Trophoblast cell (in vitro differentiated cells and primary cell): ENCODE measurements around the gene CHMP2A.

Experiments
- DNase-seq, 2 donors: peaks; one replicate each; pipeline ENCODE4 v3.0.0-alpha.2; 2016
- H2AFZ ChIP-seq: 2 replicates; pipeline ENCODE4 v1.6.1; 2013; ENCODE audit warnings: low read length, moderate library complexity, mild to moderate bottlenecking; ENCODE audit not compliant: insufficient read depth, poor library complexity
- H2AK5ac ChIP-seq: 2 replicates; pipeline ENCODE4 v1.6.1; 2013; ENCODE audit warnings: mild to moderate bottlenecking, low read length
- H2BK120ac ChIP-seq: 2 replicates; pipeline ENCODE4 v1.6.1; 2013; ENCODE audit warnings: low read length, mild to moderate bottlenecking, moderate library complexity; ENCODE audit not compliant: insufficient read depth, poor library complexity
- H2BK12ac ChIP-seq: 2 replicates; pipeline ENCODE4 v1.6.1; 2013; ENCODE audit warnings: mild to moderate bottlenecking, low read length, moderate library complexity
- H2BK5ac ChIP-seq: 2 replicates; pipeline ENCODE4 v1.6.1; 2013; ENCODE audit warnings: low read length, low read depth, moderate library complexity, mild to moderate bottlenecking; ENCODE audit not compliant: poor library complexity
- H3K14ac ChIP-seq: 2 replicates; pipeline ENCODE4 v1.6.1; 2013; ENCODE audit warnings: mild to moderate bottlenecking, low read length
- H3K18ac ChIP-seq: 2 replicates; pipeline ENCODE4 v1.6.1; 2013; ENCODE audit warnings: mild to moderate bottlenecking, low read length
- H3K23ac ChIP-seq: 2 replicates; pipeline ENCODE4 v1.6.1; 2013; ENCODE audit warnings: low read length
- H3K27ac ChIP-seq: 2 replicates; pipeline ENCODE4 v1.5.1; 2013; ENCODE audit warnings: low read depth, mild to moderate bottlenecking, inconsistent platforms, low read length, moderate library complexity
- H3K27me3 ChIP-seq: 2 replicates; pipeline ENCODE4 v1.6.1; 2013; ENCODE audit warnings: inconsistent platforms, mild to moderate bottlenecking, low read length, moderate library complexity; ENCODE audit not compliant: insufficient read depth
- H3K36me3 ChIP-seq, 2 experiments: 1 replicate in 1 of 2; 2 replicates in 1 of 2; pipeline ENCODE4 v1.6.1; 2013; ENCODE audit warnings: low read length in 2 of 2, mild to moderate bottlenecking in 2 of 2, moderate library complexity in 1 of 2; ENCODE audit not compliant: insufficient read depth in 2 of 2, control insufficient read depth in 1 of 2
- H3K4ac ChIP-seq: 2 replicates; pipeline ENCODE4 v1.6.1; 2013; ENCODE audit warnings: low read depth, mild to moderate bottlenecking, low read length, moderate library complexity
- H3K4me1 ChIP-seq, 2 experiments: 1 replicate in 1 of 2; 2 replicates in 1 of 2; pipeline ENCODE4 v1.6.1; 2013; ENCODE audit warnings: low read length in 2 of 2, mild to moderate bottlenecking in 2 of 2, moderate library complexity in 1 of 2; ENCODE audit not compliant: insufficient read depth in 2 of 2, control insufficient read depth in 1 of 2
- H3K4me2 ChIP-seq: 2 replicates; pipeline ENCODE4 v1.6.1; 2013; ENCODE audit warnings: inconsistent platforms, mild to moderate bottlenecking, low read length, moderate library complexity
- H3K4me3 ChIP-seq: 2 replicates; pipeline ENCODE4 v1.5.1; 2013; ENCODE audit warnings: mild to moderate bottlenecking, low read depth, low read length, inconsistent platforms
- H3K79me1 ChIP-seq: one replicate; pipeline ENCODE4 v1.6.1; 2013; ENCODE audit warnings: low read length
- H3K79me2 ChIP-seq: 2 replicates; pipeline ENCODE4 v1.6.1; 2013; ENCODE audit warnings: low read length, mild to moderate bottlenecking; ENCODE audit not compliant: control insufficient read depth, insufficient read depth, poor library complexity
- H3K9ac ChIP-seq: 2 replicates; pipeline ENCODE4 v1.6.1; 2013; ENCODE audit warnings: mild to moderate bottlenecking, low read length
- H3K9me3 ChIP-seq: 2 replicates; pipeline ENCODE4 v1.6.1; 2013; ENCODE audit warnings: low read depth, mild to moderate bottlenecking, control low read depth, inconsistent platforms, low read length; ENCODE audit not compliant: insufficient read depth
- H4K12ac ChIP-seq: 2 replicates; pipeline ENCODE4 v1.6.1; 2013; ENCODE audit warnings: low read depth, mild to moderate bottlenecking, low read length, moderate library complexity
- H4K8ac ChIP-seq: 2 replicates; pipeline ENCODE4 v1.6.1; 2013; ENCODE audit warnings: low read depth, mild to moderate bottlenecking, low read length, moderate library complexity
- H4K91ac ChIP-seq: one replicate; pipeline ENCODE4 v1.6.1; 2013; ENCODE audit warnings: low read depth, mild to moderate bottlenecking, low read length, moderate library complexity
- WGBS: extraction: QIAGEN DNeasy Blood & Tissue Kit; methylation state at CpG from one replicate; pipeline ENCODE4 v1.1.7; 2013; ENCODE audit warnings: missing lambda C conversion rate; ENCODE audit not compliant: insufficient read length, insufficient coverage; ENCODE audit errors: extremely low coverage; 5-methylcytosine and 5-hydroxymethylcytosine counted together

Gene CHMP2A

DNA sequence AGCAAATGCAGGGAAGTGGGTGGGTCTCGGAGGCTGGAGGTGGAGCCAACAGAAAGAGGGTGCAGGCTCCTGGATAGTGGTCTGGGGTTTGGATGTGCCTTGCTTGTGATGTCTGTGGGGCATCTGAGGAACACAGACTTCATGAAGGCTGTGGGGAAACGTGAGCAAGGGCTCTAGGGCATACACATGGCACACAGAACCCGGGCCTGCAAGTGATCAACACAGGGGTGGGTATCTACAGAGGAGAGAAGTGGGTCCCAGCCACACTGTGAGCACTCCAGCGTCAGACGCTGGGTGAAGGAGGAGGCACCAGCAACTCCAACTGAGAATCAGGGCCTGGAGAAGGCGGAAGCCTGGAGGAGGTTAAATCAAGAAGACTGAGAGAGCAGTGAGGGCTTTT lies 8.9 kb upstream of the CHMP2A start:
- Histone ChIP-seq H2BK12ac (no peak overlapping the region), H4K91ac (no peak overlapping the region), H2AK5ac (no peak overlapping the region), H3K9me3 (peaks cover 16% of the 10 kb centered on the region), H3K79me1 (peaks cover 8% of the 10 kb centered on the region), H3K4ac (no peak overlapping the region), H3K27ac (no peak overlapping the region), H3K4me1 (peaks cover 12 to 20% of the 10 kb centered on the region in 2 experiments), H2AFZ (no peak overlapping the region), H3K79me2 (peaks cover 4% of the 10 kb centered on the region), H3K9ac (no peak overlapping the region), H2BK120ac (no peak overlapping the region), H4K8ac (no peak overlapping the region), H4K12ac (no peak overlapping the region), H3K36me3 (peaks cover 4 to 14% of the 10 kb centered on the region in 2 experiments), H3K27me3 (peaks cover 17% of the 10 kb centered on the region), H3K4me3 (peak overlapping the region; percentile 9), H3K23ac (no peak overlapping the region), H3K14ac (no peak overlapping the region), H2BK5ac (no peak overlapping the region), H3K18ac (no peak overlapping the region), H3K4me2 (no peak overlapping the region)
- DNase-seq, result no peak
- no CpG with 5 or more reads among the region's 6 CpGs for WGBS

DNA sequence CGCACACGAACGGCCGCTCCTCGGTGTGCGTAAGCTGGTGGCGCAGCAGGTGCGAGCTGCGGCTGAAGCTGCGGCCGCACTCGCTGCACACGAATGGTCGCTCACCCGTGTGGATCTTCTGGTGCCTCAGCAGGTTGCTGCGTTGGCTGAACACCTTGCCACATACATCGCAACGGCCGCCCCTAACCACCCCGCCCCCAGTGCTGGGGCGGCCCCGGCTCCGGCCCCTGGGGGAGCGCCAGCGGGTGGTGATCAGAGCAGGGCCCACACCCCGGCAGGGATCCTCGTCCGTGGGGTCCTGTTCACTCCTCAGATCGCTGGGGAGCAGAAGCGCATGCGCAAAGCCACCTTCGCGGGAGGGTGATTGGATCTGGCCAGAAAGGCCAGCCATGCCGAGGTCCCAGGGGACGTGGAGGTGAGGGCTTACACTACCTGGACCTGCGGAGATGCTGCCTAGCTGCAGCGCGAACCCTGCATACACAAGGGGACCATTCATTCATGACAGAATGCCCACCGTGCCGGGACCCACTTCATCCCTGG lies 8.2 kb upstream of the CHMP2A start:
- Histone ChIP-seq H3K4ac (no peak overlapping the region), H2BK120ac (no peak overlapping the region), H3K4me2 (peak overlapping the region; percentile 65), H2AK5ac (no peak overlapping the region), H3K14ac (no peak overlapping the region), H3K18ac (no peak overlapping the region), H3K79me2 (peaks cover 8% of the 10 kb centered on the region), H3K4me3 (peak overlapping the region; percentile 26), H3K9me3 (peaks cover 16% of the 10 kb centered on the region), H4K91ac (no peak overlapping the region), H4K12ac (no peak overlapping the region), H3K79me1 (peaks cover 13% of the 10 kb centered on the region), H2BK5ac (no peak overlapping the region), H4K8ac (no peak overlapping the region), H3K27ac (no peak overlapping the region), H2BK12ac (no peak overlapping the region), H3K4me1 (peaks cover 12 to 20% of the 10 kb centered on the region in 2 experiments), H2AFZ (no peak overlapping the region), H3K27me3 (peaks cover 17% of the 10 kb centered on the region), H3K36me3 (peaks cover 4 to 11% of the 10 kb centered on the region in 2 experiments), H3K9ac (no peak overlapping the region), H3K23ac (no peak overlapping the region)
- no peak for DNase-seq
- WGBS, result no CpG with 5 or more reads among the region's 40 CpGs

DNA sequence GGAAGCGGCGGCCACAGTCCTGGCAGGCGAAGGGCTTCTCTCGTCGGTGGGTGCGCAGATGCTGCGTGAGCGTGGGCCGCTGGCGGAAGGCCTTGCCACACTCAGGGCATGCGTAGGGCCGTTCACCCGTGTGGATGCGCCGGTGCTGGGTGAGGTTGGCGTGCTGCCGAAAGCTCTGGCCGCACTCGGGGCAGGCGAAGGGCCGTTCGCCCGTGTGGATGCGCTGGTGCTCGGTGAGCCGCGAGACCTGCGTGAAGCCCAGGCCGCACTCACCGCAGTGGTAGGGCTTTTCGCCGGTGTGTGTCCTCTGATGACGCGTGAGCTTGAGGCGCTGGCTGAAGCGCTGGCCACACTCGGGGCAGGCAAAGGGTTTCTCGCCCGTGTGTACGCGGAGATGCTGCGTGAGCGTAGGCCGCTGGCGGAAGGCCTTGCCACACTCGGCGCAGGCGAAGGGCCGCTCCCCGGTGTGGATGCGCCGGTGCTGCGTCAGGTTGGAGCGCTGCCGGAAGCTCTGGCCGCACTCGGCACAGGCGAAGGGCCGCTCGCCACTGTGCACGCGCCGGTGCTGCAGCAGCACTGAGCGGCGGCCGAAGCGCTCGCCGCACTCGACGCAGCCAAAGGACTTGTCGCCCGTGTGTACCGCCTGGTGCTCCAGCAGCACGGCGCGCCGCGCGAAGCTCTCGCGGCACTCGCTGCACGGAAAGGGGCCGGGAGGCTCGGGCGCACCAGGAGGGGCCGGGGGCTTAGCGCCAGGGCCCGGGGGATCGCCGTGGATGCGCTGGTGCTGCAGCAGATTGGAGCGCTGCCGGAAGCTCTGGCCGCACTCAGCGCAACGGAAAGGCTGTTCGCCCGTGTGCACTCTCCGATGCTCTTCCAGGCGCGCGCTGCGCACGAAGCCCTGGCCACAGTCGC lies 7.5 kb upstream of the CHMP2A start:
- Histone ChIP-seq H2BK12ac (no peak overlapping the region), H3K27me3 (peaks cover 17% of the 10 kb centered on the region), H3K14ac (no peak overlapping the region), H3K79me1 (peaks cover 18% of the 10 kb centered on the region), H3K18ac (no peak overlapping the region), H3K27ac (no peak overlapping the region), H4K91ac (no peak overlapping the region), H4K8ac (no peak overlapping the region), H3K9ac (no peak overlapping the region), H2AFZ (no peak overlapping the region), H4K12ac (no peak overlapping the region), H3K79me2 (peaks cover 15% of the 10 kb centered on the region), H2BK5ac (no peak overlapping the region), H3K36me3 (peaks cover 4 to 9% of the 10 kb centered on the region in 2 experiments), H3K23ac (no peak overlapping the region), H2BK120ac (no peak overlapping the region), H3K4me1 (peaks cover 13 to 20% of the 10 kb centered on the region in 2 experiments), H3K9me3 (peaks cover 16% of the 10 kb centered on the region), H3K4me3 (peak overlapping the region; percentile 38), H3K4ac (no peak overlapping the region), H3K4me2 (peak overlapping the region; percentile 65), H2AK5ac (no peak overlapping the region)
- no CpG with 5 or more reads among the region's 107 CpGs for WGBS
- DNase-seq, result peak in 1 of 2 donors; percentile 34

DNA sequence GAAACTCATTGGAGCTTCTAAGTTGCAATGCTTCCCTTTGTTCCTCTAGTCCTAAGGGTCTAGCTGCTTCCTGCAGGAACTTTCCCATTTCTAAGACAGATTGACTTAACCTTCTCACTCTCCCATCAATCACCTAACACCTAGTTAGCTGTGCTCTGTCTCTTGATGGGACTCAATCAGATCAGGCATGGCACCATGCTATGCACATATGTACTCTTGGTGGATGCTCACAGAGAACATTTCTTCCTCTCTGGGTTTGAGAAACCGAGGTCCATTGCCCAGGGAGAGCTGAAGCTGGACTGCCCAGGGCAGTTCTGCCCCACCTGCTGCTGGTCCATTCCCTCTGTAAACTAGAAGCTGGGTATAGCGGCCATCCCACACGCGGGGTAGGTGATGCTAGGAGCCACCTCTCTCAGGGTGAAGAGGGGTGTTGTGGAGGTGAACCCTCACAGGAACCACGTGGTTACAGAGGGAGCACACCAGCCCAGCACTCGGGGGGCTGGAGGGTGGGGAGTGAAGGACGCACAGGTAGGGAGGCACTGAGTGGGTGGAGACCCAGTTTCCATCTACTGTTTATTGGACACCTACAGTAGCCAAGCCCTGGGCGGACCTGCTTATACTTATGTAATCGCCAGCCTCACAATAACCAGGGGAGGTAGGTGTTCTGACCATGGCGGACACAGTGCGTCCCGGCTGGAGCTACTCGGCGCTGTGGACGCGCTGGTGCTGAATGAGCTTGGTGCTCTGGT lies 6.6 kb upstream of the CHMP2A start:
- H3K79me2 ChIP-seq, result peaks cover 19% of the 10 kb centered on the region
- DNase-seq, result peak in 1 of 2 donors; percentile 19
- H2AFZ ChIP-seq, result no peak overlapping the region
- H4K8ac ChIP-seq, result no peak overlapping the region
- WGBS, result no CpG with 5 or more reads among the region's 16 CpGs
- H3K4me1 ChIP-seq, result peaks cover 21 to 29% of the 10 kb centered on the region in 2 experiments
- H3K14ac ChIP-seq, result no peak overlapping the region
- H2BK5ac ChIP-seq, result no peak overlapping the region
- H3K9ac ChIP-seq, result no peak overlapping the region
- no peak overlapping the region for H3K4me3 ChIP-seq
- H2AK5ac ChIP-seq, result no peak overlapping the region
- no peak overlapping the region for H4K12ac ChIP-seq
- no peak overlapping the region for H4K91ac ChIP-seq
- no peak overlapping the region for H3K4me2 ChIP-seq
- no peak overlapping the region for H3K4ac ChIP-seq
- H3K79me1 ChIP-seq, result peaks cover 18% of the 10 kb centered on the region
- peaks cover 8 to 12% of the 10 kb centered on the region in 2 experiments for H3K36me3 ChIP-seq
- H3K18ac ChIP-seq, result no peak overlapping the region
- no peak overlapping the region for H3K27ac ChIP-seq
- H2BK12ac ChIP-seq, result no peak overlapping the region
- no peak overlapping the region for H2BK120ac ChIP-seq
- peaks cover 17% of the 10 kb centered on the region for H3K27me3 ChIP-seq
- H3K23ac ChIP-seq, result no peak overlapping the region
- H3K9me3 ChIP-seq, result peaks cover 16% of the 10 kb centered on the region
